ENCODE measurements around the gene DIS3L2.

The DIS3L2 gene

DNA sequence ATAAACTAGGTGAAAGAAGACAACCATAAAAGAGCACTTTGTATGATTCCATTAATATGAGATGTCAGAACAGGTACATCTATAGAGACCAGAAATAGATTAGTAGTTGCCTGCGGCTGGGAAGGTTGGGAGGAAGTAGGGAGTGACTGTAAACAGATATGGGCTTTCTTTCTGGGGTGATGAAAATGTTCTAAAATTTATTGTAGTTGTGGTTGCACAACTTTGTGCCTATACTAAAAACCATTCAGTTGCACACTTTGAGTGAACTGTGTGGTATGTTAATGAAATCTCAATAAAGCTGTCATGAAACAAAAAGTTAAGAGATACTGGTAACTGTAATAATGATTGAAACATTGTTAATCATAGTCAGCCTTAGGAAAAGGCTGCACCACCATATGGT is 264.4 kb downstream of the DIS3L2 start:
- no peak for DNase-seq (ENCODE audit: low read depth in 2 of 3, low spot score in 2 of 3)

DNA sequence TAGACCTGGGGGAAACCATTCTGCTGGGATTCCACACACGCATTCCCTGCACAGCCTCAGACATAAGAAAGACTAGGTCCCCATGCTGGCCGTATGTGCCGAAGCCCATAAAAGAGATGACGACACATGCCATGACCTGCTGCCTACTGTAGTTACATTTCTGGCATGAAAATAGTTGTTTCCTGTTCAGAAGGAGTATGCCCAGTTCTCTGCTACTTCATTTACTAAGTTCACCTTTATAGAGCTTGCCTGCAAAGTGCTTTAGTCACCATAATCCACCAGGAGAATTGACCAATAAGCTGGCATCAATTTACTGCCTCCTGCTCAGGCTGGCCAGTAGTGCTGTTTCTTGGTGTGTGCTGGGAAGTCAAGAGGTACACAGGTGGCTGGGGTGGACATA is 266.8 kb downstream of the DIS3L2 start:
- DNase-seq (ENCODE audit: low read depth in 2 of 3, low spot score in 2 of 3) = no peak

DNA sequence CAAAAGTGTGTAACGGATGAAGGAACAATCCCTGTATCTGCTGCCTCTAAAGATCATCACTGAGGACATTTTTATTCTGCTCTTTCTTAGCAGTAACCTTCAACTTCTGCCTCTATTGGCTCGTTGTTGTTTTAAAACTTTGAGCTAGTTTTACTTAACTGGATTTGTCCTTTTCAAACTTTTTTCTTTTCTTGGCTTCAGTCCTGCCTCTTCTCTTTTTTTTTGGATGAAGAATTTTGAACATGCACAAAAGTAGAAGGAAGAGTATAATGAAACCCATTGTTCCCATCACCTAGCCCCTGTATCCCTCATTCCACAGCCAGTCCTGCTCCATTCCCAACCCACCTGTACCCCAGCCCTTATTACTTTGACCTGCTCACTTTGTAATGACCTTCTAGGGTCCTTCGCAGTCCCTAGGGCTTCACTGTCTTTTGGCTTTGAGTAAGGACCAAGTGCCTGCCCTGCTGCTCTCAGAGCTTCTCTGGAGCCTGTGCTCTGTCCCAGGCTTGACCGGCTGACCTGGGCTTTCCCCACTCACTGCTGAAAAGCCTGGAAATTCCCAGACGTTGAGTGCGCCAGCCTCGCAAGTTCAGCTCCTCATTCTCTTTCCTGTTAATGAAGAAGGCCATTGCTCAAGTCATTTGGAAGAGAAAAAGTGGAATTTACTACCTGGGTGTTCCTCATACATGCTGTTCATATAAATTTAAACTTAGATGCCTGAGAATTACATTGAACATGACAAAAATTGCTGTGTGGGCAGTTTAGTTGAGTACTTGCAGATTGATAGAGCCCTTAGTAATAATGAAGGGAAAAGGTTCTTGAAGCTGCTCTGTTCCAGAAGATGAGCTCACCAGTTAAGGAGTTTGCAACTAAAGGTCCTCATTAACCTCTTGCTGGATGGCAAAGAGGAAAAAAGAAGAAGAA is 267.7 kb downstream of the DIS3L2 start:
- no peak for DNase-seq (ENCODE audit: low read depth in 2 of 3, low spot score in 2 of 3)

DNA sequence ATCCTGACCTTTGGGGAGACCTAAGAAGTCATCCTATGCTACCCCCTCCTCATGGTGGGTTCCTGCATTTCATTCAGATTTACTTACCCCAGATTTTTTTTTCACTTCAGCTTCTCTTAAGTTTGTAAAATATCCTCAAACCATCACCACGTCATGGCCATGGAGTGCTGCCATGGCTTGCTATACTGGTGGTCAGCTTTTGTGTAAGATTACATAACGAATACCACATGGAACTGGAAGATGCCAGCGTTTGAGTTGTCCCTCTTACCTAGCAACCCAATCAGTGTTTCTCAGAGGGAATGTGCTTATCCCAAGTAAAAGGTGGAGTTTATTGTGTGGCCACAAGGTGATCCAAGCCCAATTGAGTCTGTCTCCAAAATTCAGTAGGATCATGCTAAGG is 268.4 kb downstream of the DIS3L2 start:
- DNase-seq (ENCODE audit: low read depth in 2 of 3, low spot score in 2 of 3) = no peak

DNA sequence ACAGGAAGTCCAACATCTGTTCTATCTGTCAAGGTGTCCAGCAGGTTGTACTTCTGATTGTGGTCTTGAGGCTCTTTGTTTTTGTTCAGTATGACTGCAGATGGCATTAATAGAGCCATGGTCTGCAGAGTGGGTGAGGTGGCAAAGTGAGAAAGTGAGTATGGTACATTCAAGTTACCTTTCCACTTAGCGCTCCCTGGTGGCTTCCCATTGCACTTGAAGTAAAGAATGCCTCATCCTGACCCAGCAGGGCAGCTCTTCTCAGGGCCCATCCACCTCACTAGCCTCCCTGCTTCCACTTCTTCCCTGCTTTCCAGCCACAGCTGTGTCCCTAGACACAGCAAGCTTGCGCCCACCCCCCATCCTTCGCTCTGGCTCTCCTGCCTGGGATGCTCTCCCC is 269.0 kb downstream of the DIS3L2 start:
- no peak for DNase-seq (ENCODE audit: low read depth in 2 of 3, low spot score in 2 of 3)

DNA sequence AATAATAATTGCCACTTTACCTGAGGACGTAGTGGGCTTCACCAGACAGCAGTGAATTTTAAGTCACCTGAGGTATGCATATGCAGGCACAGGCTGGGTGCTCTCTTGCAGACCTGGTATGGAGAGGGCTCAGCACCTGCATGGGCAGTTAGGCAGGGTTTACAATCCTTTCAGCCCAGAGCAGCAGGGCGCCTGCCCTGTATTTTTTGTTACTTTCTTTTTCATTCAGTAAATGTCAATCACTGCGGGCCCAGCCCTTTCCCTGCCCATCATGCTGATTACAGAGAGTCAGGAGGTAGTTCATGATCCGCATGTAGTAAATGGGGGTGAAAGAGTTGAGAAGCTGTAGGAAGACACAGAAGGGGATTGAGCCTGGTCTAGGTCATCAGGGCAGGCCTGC is 270.0 kb downstream of the DIS3L2 start:
- DNase-seq (ENCODE audit: low read depth in 2 of 3, low spot score in 2 of 3) = no peak

DNA sequence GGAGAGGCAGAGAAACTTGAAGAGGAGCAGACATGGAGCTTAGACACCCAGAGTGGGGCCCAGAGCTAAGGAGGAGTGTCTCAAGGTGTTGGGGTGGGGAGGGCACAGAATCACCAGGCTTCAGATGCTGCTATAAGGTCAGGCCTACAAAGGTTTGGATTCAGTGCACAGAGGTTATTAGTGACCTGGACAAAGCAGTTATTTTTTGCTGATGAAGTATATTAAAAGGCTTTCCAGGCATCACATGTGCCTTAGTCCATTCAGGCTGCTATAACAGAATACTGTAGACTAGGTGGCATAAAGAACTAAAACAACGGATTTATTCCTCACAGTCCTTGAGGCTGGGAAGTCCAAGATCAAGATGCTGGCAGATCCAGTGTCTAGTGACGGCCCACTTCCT is 271.4 kb downstream of the DIS3L2 start:
- DNase-seq (ENCODE audit: low read depth in 2 of 3, low spot score in 2 of 3) = no peak

DNA sequence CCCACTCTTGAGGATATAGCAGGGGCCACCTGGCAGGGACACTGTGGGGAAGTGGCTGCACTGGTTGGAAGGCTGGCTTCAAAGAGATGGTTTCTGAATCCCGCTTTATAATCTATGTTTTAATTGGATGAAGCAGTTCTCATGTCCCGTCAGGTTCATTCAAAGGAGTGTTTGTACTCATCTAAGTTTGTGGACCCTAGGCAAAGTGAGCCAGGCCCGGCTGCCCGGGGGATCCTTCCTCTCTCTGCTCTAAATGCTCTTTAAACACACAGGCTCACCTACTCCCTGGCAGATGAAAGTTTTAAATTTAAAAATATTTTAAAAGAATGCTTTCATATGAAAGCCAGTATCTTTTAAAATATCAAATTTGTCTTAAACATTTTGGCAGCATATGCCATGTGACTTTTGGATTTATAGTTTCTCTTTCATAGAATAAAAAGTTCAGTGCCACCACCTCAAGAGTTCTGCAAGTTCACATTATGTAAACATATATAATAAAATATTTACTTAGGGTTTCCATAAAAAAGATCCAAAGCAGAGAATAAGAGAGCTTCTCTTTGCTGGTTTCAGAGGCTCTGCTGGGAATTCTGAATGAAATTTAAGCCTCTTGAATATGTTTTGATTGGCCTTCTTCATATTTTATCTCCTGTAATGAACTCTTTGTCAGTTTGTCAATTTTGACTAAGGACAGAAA is 273.6 kb downstream of the DIS3L2 start:
- no peak for DNase-seq (ENCODE audit: low read depth in 2 of 3, low spot score in 2 of 3)

DNA sequence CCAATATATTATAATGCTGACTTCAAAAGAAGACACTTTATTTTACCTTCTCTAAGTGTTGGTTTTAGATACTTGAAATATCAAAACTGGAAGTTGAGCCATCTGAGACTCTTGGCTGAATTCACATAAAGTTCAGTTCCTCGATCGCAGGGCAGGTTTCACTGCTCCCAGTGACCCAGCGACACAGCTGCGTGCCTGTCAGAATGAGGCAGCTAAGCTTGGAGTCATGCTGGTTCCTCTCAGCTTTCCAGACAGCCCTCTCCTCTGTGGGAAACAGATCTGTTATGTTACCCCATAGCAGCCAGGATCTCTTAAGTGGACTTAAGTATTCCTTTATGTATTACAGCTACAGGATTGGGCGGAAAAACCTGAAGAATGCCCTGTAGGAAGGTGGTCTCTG is 274.2 kb downstream of the DIS3L2 start:
- DNase-seq (ENCODE audit: low read depth in 2 of 3, low spot score in 2 of 3) = no peak

DNA sequence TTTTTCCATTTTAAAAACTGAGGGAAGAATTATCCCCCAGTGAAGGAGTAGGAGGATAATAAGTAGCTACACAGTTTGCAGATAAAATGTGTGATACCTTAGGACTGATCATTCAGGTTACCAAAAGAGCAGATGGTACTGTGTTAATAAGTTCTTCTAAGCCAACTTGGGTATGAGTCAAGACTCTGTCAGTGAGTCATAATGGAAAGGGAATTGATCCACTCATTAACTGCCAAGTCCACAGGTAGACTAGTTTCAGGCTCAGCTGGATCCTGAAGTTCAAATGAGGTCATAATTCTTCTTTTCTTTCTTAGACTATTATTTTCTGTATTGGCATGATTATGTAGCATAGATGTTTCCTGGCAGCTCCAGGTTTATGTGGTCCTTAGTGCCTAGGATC is 274.7 kb downstream of the DIS3L2 start:
- no peak for DNase-seq (ENCODE audit: low read depth in 2 of 3, low spot score in 2 of 3)

DNA sequence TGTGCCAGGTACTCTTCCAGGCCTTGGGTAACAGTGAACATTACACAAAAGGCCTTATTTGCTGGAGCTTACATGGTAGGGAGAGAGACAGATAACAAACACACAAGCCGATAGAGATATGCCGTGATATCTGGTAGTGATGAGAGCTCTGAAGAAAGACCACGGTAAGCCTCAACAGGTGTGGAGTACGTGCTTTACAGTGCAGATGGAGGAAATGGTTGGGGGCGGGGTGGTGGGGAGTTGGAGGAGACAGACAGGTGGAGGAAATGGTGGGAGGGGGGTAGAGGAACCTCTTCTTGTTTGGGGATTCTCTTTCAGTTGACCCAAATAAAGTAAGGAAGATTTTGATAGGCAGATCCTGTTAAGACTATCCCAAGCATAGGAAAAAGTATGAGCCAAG is 276.0 kb downstream of the DIS3L2 start:
- DNase-seq (ENCODE audit: low read depth in 2 of 3, low spot score in 2 of 3) = no peak

DNA sequence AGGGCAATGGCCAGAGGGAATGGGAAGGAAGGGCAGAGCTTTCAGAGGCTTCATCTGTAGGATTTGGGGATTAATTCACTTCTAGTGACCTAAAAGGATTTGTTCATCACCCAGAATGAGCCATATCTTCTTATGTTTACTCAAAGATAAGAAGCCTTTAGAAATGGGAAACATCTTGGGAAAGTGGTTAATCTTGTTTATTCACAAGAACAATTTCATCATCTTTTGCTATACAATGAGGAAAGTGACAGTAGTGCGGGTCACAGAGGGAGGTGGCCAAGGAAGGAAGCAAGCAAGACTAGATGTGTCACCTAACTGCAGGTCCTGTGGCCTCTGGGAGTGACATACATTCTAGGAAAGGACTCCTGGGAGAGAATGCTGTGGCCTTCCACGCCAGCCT is 276.6 kb downstream of the DIS3L2 start:
- DNase-seq (ENCODE audit: low read depth in 2 of 3, low spot score in 2 of 3) = no peak

DNA sequence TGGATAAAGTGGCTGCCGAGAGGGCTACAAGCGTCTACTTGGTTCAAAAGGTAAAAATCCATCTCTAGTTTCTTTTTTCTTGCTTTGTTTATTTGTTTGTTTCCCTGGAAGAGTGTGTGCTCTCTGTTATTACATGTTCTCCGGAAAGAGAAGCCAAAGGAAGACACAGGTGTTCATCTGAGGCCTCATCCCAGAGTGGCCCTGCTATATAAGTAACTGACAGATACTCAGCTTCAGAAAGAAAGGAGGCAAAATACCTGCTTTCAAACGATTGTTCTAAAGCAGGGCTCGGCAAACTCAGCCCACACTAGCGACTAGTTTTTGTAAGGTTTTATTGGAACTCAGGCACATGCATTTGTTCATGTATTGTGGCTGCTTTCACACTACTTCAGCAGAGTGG is 277.1 kb downstream of the DIS3L2 start:
- no peak for DNase-seq (ENCODE audit: low read depth in 2 of 3, low spot score in 2 of 3)

DNA sequence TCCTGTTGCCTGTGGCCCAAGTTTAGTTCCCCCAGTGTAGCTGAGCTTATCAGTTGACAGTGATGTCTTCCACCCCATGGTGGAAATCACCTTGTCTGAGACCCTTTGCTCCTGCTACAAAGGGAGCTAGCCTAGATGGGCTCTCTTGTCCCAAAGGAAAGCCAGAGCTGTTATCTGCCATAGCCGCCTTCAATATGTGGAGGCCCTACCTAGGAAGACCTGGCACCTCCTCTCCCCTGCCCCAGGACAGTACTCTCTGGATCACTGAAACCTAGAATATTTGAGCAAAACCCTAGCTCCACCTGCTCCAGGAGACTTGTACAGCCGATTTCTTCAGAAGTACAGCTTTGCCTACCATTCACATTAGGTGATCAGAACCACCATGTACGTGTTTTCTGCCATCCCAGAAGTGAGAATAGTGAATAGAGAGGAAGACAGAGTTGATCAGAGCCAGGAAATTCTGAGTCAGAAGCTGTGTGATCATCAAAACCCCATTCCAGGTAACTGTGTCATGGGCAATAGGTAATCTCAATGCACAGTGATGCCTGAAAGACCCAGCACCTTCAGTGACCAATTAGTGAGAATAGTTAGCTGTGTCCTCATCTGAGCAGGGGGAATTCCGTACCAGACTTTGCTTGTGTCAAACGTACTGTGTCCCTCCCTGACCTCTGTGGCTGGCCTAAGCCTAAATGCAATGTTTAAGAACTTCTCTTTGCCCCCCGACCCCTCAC is 278.6 kb downstream of the DIS3L2 start:
- no peak for DNase-seq (ENCODE audit: low read depth in 2 of 3, low spot score in 2 of 3)

DNA sequence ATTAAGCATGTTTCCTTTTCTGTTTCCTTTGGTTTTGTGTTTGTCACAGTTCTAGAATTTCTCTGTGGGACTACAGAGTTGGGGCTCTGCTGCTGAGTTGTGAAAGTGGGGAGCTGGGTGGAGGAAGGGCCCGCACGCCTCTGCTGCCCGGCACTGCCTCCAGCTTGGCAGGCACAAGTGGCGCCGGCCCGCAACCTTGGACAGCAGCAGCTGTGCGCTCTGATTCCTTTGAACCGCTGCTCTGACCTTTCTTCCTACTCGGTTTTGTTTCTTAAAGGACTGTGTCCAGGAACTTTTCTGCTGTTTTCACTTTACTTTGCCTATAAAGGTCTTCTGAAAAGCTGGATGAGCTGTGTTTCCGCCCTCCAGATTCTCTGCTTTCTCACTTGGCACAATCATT is 279.4 kb downstream of the DIS3L2 start:
- DNase-seq (ENCODE audit: low read depth in 2 of 3, low spot score in 2 of 3) = no peak

DNA sequence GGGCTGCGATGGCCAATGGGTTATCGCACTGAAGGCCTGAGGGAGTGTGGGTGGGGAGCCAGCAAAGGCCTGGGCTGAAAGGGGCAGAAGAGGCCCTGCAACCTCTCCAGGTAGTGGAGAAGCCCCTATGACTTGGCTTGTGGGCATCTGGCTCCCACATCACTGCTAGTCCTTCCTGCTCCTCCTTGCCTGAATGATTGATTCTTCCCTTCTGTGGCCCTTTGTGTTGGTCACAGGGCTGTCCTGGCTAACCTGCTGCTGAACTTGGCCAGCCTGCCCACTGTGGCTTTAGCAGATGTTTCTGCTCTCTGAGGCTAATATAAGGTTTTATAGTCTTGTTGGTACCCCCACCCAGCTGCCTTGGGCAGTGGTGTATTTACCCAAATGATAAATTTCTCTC is 280.8 kb downstream of the DIS3L2 start:
- no peak for DNase-seq (ENCODE audit: low read depth in 2 of 3, low spot score in 2 of 3)

DNA sequence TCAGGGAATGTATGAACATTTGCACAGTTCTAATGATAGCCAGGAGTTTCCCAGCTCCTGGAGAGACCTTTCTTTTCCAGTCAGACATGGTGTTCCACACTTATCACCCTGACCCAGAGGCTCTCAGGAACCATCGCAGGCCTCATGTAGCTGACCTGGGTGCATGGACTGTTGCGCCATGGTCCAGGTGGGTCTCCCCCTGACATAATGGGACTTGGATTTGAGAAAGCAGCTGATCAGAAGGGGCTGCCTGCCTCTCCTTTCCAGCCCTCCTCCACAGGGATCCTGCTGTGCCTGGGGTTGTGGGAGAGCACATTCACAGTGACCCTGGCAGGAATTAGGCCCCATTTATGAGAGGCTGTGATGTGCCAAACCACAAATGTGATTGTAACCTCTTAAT is 283.6 kb downstream of the DIS3L2 start:
- DNase-seq (ENCODE audit: low read depth in 2 of 3, low spot score in 2 of 3) = no peak

DNA sequence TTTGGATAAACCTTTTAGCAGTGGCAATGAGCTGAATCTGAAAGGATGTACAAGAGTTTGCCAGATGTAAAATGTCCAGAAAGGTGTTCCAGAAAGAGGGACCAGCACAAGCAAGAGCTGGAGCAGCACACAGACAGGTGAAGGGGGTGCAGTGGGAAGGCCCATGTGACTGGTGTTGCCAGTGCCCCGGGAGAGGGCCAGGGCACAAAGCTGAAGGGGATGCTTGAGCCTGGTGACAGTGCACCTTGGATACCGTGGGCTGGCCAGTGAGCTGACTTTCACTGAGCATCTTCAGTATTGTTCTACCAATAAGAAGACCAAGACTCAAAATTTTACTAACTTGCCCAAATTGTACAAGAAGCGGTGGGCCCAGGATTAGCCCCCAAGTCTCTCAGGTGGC is 284.7 kb downstream of the DIS3L2 start:
- no peak for DNase-seq (ENCODE audit: low read depth in 2 of 3, low spot score in 2 of 3)

DNA sequence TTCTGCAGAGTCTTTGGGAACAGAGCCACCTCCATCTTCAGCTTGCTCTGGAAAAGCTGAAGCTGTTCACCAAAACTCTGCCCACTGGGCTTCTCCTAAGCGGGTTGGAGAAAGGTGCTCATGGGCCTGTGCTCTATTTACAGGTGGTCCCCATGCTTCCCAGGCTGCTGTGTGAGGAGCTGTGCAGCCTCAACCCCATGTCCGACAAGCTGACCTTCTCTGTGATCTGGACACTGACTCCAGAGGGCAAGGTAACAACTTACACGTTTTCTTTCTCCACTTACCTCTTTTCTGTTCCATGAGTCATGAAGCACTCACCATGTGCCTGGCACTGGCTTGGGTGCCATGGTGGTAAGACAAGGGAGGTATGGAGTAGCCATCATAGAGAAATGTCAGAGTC is 287.6 kb downstream of the DIS3L2 start:
- DNase-seq (ENCODE audit: low read depth in 2 of 3, low spot score in 2 of 3) = no peak

DNA sequence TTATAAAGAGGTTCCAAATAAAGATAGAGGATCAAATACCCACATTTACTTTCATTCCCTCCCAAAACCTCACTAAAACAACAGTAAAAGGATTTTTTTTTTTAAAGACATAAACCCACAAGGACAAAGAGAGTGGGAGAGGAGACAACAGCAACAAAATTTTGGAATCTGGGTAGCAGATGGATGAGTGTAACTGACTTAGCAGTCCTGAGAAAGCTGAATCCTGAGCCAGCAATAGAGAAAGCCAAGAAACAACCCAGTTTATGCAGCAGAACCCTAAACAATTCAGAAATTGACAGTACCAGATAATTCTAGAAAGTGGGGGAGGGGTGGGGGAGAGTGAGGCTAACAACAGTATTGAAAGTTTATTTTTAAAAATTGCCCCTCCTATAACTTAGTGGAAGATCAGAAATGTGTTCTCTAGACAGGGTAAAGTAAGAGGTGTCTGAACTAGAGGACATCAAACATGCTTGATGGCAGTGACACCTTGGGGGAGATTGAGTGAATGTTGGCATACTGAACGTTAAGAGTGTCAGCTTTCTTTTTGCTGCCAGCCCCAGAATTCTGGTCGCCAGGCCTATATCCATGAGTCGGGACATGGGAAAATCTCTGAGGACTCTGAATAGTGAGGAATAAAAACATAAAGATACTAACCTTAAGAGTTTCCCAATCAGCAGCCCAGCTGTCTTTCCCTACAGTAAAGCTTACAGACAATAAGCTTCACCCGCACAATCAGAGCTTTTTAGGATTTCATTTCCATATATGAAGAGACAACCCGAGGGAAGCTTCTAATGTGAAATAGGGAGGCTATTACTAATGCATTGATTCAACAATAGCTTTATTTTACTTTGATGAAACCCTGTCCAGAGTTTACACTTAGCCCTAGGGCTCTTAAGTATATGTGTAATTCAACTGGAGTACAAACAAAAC is 289.0 kb downstream of the DIS3L2 start:
- no peak for DNase-seq (ENCODE audit: low read depth in 2 of 3, low spot score in 2 of 3)

DNA sequence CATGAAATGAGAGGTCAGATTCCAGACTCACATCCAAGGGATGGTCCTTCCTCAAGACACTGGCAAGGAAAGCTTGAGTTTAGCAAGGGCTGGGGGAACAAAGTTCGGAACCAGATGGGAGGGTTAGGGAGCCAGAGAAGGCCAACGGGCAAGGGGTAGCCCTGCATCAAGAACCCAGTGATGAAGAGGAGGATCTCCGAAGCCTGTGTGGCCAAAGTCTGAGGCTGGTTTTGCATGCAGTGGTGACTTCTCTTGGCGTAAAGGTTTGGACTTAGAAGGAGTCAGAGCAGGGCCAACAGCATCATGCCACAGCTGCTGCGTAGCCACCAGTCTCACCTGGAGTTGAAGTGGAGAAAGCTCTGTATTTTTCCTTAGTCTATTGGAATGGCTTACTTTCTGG is 293.5 kb downstream of the DIS3L2 start:
- DNase-seq (ENCODE audit: low read depth in 2 of 3, low spot score in 2 of 3) = no peak

Data from activated CD8-positive, alpha-beta memory T cell treated with anti-CD3 and anti-CD28 coated beads for 48 hours (primary cell).